Brain pericyte (primary cell): ENCODE measurements around the gene KCNC1.

Experiments used
- DNase-seq: peaks from one replicate; pipeline ENCODE4 v3.0.0-alpha.2; 2012; ENCODE audit warnings: low read depth, low spot score

KCNC1 gene

DNA sequence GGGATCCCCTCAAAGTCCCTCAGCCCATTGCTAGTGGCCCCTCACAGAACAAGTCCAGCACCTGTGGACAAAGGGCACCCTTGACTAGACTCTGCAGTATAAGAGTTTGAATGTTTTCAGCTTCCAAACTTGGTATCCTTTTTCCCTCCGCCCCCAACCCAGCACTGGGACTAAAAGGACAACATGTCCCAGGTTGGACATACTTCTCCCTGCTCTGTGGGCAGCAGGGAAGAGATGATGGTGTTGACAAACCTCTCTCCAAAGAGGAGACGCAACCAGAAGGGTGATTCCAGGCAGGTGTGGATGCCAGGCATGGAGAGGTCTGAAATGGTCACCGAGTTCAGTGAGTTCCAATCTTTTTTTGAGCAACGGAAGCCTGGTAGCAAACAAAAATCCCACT, 19.7 kb upstream of the KCNC1 start:
- no peak for DNase-seq

- DNase-seq = no peak
These were observed 17.8 kb upstream of the KCNC1 start for GRCh38 chr11:17716807-17717206.

GRCh38 chr11:17718015-17718414, 16.6 kb upstream of the KCNC1 start:
- no peak for DNase-seq

DNA sequence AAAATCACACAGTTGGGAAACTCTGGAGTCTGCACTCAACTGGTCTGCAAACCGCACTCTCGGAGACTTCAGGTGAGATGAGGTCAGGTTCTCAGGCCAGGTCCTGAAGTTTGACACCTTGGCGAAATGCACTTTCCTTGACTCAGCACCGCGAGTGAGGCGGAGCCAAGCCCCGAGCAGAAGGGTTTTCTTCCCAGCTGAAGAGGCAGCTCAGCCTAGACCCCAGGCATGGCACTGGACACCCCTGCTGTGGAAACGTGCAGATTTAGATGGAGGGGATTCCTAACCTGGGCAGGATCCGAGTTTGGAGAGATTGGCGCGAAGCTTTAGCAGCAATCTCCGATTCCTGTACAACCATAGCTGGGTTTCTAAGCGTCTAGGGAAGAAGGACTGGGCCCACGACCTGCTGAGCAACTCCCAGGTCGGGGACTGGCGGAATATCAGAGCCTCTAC, 16.0 kb upstream of the KCNC1 start:
- DNase-seq = no peak

DNA sequence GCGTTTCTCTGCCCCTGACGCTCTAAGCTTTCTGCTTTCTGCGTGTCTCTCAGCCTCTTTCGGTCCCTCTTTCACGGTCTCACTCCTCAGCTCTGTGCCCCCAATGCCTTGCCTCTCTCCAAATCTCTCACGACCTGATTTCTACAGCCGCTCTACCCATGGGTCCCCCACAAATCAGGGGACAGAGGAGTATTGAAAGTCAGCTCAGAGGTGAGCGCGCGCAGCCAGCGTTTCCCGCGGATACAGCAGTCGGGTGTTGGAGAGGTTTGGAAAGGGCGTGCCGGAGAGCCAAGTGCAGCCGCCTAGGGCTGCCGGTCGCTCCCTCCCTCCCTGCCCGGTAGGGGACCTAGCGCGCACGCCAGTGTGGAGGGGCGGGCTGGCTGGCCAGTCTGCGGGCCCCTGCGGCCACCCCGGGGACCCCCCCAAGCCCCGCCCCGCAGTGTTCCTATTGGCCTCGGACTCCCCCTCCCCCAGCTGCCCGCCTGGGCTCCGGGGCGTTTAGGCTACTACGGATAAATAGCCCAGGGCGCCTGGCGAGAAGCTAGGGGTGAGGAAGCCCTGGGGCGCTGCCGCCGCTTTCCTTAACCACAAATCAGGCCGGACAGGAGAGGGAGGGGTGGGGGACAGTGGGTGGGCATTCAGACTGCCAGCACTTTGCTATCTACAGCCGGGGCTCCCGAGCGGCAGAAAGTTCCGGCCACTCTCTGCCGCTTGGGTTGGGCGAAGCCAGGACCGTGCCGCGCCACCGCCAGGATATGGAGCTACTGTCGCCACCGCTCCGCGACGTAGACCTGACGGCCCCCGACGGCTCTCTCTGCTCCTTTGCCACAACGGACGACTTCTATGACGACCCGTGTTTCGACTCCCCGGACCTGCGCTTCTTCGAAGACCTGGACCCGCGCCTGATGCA, 15.3 kb upstream of the KCNC1 start, which contains the start of gene MYOD1:
Gene MYOD1, plus strand, starts transcription at position 544 of the 910 bp plus-strand sequence. Its CDS starts 212 bp downstream, at position 756.
- no peak for DNase-seq

DNA sequence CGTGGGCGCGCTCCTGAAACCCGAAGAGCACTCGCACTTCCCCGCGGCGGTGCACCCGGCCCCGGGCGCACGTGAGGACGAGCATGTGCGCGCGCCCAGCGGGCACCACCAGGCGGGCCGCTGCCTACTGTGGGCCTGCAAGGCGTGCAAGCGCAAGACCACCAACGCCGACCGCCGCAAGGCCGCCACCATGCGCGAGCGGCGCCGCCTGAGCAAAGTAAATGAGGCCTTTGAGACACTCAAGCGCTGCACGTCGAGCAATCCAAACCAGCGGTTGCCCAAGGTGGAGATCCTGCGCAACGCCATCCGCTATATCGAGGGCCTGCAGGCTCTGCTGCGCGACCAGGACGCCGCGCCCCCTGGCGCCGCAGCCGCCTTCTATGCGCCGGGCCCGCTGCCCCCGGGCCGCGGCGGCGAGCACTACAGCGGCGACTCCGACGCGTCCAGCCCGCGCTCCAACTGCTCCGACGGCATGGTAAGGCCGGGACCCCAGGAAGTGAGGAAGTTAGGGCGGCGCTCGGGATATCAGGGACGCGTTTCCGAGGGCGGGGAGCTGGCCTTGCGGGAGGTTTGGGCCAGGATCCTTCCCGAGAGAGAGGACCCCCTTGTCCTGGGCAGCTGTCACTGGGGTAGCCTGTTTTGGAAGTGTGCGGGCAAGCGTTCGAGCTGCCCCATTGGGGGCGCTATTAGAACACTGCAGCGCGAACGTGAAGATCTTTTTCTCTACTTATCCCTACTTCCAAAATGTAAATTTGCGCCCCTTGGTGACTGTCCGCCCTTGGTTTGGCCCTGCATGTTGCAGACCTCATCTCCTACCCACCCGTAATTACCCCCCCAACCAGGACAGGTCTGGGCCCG, 14.4 kb upstream of the KCNC1 start:
- DNase-seq = no peak

DNA sequence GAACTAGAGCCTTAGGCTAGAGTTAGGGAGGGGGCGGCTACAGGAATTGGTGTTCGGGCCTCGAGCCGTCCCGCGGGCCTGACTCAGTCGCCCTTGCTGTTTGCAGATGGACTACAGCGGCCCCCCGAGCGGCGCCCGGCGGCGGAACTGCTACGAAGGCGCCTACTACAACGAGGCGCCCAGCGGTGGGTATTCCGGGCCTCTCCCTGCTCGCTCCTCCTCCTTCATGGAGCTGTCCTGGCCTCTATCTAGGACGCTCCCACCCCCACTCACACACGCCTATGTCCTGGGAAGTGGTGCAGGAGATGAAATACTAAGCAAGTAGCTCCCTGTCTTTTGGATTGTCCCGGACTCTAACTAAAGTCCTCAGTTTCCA, 13.8 kb upstream of the KCNC1 start:
- no peak for DNase-seq

DNA sequence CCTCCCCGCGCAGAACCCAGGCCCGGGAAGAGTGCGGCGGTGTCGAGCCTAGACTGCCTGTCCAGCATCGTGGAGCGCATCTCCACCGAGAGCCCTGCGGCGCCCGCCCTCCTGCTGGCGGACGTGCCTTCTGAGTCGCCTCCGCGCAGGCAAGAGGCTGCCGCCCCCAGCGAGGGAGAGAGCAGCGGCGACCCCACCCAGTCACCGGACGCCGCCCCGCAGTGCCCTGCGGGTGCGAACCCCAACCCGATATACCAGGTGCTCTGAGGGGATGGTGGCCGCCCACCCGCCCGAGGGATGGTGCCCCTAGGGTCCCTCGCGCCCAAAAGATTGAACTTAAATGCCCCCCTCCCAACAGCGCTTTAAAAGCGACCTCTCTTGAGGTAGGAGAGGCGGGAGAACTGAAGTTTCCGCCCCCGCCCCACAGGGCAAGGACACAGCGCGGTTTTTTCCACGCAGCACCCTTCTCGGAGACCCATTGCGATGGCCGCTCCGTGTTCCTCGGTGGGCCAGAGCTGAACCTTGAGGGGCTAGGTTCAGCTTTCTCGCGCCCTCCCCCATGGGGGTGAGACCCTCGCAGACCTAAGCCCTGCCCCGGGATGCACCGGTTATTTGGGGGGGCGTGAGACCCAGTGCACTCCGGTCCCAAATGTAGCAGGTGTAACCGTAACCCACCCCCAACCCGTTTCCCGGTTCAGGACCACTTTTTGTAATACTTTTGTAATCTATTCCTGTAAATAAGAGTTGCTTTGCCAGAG, 13.2 kb upstream of the KCNC1 start:
- no peak for DNase-seq

- DNase-seq = no peak
These were observed 12.5 kb upstream of the KCNC1 start for GRCh38 chr11:17722000-17722643.

DNA sequence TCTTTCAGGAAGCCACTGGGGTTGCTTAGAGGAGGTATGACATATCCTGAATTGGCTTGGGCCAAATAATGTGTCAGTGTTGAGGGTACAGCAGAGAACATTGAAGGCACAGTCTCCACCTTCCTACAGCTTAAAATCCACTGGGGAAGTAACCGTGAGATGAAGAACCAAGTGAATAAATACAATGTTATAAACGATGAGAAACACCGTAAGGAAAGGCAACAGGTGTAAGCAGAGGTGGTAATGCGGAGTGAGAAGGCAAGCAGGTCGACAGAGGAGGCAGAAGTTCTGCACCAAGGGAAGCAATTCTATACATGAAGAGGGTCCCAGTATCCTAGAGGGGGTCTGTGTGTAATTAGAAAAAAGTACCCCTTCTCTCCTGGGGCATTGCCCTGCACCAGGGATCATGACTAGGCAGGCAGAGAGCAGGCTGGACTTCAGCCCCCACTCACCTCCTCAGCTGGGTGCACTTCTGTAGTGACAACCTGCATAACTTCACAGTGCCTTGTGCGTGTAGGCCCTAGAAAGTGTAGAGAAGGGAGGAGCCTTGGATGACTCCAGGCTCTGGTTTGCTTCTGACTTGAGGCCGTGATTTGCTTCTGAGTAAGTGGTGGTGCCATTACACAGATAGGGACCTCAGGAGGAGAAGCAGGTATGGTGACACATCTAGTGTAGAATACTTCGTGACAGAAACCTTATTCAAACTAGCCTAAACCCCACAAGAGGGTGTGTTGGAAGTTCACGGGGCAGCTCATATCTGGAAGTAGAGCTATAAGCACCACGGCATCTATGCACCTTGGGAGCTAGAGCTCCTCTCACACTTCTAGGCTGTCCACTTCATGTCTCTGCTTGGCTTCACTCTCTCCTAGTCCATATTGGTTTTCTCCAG, 10.3 kb upstream of the KCNC1 start:
- no peak for DNase-seq

GRCh38 chr11:17725174-17725573, 9.4 kb upstream of the KCNC1 start:
- DNase-seq = no peak

- DNase-seq = no peak
These were observed 4.4 kb upstream of the KCNC1 start for GRCh38 chr11:17730137-17730536.

DNA sequence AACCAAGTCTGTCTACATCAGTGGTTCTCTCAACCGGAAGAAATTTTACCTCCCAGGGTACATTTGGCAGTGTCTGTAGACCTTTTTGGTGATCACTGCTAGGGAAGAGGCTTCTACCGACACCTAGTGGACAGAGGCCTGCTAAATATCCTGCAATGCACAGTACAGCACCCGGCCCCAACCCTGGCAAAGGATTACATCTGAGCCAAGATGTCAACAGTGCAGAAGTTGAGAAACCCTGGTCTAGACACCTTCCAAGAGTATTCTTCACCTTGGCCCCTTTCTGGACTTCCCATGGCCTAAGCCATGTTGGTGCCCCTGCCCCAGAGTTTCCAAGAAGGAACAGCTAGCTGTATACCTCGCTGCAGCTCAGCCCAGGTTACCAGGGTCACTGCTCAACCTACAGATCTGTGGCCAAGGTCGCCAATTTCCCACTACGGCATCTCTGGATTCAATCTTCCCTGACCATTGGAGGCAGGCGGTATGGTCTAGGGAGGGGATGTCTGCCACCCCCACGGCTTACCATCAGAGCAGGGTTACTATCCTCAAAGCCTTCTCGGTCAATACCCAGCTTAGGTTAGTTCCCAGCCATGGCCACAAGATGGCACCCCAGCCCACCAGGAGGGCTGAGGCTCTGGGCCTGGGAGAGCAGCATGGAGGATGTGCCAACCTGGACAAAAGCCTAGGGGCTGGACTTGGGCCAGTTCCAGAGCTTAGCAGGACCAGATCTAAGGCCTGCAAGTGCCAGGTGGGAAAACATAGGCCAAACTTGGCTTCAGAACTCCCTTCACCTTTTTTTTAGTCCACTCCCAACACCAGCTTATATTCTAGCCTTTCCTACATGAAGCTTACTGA, 3.7 kb upstream of the KCNC1 start:
- peak; percentile 42 for DNase-seq

- no peak for DNase-seq
These were observed 1.3 kb upstream of the KCNC1 start for GRCh38 chr11:17733261-17733660.

DNA sequence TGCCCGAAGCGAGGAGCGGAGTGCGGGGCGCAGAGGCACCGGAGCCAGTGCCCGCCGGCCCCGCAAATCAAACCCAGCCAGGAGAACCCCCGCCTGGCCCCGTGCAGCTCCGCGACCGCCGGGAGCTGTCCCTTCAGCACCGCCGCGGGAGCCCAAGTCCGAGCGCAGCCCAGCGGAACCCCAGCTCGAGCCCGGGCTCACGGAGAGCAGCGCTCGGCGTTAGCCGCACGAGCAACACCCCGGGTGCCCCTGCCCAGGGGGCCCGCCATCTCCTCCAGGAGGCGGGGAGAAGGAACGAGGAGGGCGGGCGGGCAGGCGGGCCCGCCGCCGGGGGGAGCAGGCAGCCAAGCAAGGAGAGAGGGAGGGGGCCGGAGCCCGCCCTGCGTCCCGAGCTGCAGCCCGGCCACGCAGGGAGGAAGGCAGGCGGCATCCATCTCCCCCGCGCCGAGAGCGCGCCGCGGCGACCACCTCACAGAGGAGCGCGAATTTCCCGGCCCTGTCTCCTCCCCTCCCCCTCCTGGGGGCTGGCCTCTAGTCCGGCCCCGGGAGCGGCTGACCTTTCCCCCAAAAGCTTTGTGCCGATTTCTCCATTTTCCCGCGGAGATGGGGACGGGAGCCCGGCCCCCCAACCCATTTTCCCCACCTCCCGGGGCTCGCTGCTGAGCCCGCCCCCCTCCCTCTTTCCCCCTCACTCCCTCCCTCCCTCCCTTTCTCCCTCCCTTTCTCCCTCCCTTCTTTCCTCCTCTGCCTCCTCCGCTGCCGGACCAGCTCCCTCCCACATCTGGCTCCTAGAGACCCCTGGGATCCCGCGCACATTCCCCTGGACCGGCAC, 621 bp downstream of the KCNC1 start:
- peak; percentile 25 for DNase-seq

DNA sequence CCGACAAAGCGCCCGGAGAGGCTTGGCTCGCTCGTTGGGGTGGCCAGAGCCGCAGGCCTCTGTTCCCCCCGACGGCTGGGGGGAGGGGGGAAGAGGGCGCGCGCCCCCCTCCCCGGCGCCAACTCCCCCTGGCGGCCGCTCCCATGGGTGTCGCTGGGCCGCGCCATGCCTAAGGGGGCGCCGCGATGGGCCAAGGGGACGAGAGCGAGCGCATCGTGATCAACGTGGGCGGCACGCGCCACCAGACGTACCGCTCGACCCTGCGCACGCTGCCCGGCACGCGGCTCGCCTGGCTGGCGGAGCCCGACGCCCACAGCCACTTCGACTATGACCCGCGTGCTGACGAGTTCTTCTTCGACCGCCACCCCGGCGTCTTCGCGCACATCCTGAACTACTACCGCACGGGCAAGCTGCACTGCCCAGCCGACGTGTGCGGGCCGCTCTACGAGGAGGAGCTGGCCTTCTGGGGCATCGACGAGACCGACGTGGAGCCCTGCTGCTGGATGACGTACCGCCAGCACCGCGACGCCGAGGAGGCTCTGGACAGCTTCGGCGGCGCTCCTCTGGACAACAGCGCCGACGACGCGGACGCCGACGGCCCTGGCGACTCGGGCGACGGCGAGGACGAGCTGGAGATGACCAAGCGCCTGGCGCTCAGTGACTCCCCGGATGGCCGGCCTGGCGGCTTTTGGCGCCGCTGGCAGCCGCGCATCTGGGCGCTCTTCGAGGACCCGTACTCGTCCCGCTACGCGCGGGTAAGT, 1.4 kb downstream of the KCNC1 start:
- DNase-seq = no peak

GRCh38 chr11:17736579-17736893, 2.0 kb downstream of the KCNC1 start:
- DNase-seq = no peak
